Stimulated activated CD4-positive, alpha-beta T cell treated with anti-CD3 and anti-CD28 coated beads, Interleukin-1b, Interleukin-23, amount 100 ng/mL, for 48 hours (primary cell): ENCODE results near the gene TP63.

Source experiments
- DNase-seq: peaks from one replicate; pipeline ENCODE4 v3.0.0-alpha.2; 2020

The TP63 gene

DNA sequence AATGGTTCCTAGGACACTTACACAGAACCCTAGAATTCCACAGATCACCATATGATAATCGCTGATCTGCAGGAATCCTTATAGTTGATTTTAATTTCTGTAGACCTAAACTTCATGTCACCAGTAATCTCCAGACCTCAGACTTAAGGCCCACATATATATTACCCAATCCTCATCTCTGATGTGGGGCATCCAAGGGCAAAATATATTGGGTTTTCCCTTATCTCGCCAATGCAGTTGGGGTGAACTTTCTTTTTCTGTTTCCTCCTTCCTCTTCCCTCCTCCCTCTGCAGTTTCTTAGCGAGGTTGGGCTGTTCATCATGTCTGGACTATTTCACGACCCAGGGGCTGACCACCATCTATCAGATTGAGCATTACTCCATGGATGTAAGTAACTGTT is 259.3 kb downstream of the TP63 start:
- no peak for DNase-seq

DNA sequence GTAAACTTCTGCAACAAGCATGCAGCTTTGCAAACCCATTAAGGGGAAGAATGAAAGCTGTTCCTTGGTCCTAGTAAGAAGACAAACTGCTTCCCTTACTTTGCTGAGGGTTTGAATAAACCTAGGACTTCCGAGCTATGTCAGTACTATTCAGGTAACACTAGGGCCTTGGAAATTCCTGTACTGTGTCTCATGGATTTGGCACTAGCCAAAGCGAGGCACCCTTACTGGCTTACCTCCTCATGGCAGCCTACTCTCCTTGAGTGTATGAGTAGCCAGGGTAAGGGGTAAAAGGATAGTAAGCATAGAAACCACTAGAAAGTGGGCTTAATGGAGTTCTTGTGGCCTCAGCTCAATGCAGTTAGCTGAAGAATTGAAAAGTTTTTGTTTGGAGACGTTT is 265.3 kb downstream of the TP63 start:
- no peak for DNase-seq

DNA sequence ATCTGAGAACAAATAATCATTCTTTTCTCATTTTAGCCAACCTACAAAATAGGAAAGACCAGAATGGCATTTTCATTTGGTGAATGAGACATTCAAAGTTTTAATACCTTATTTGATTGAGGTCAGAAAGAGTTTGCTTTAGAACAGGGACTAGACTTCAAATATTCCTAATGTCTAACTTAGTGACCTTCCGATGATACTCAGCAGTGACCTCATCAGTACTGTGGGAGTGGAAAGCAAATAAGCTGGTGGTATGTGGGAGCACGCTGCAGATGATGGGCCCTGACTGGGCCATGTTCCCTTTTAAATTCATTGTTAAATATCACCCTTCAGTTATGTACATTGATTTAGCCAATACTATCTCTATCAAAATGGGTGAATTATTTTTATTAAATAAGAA is 266.2 kb downstream of the TP63 start:
- DNase-seq, result no peak

DNA sequence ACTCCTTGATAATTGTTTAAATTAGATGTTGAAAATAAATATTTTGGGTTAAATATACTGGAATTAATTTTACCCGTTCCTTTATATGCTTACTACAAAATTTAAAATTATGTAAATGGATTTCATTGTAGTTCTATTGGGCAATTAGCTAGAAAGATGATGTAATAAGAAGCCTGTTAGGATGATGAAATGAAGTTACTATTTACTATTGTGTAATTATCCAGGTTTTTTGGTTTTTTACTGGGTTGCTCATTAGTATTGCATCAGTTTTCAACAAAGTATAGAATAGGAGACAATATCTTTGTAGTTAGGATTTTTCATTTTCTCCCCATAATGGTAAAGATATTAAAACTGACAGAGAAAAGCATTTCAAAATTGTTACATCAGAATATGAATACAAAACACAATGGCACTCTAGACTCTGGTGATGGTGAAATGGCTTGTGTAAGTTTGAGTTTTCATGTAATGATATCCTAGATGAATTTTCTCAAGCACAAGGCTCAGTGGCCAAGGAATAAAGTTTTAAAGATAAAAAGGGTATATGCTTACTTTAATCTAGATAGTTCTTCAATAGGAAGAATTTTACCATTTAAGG is 267.5 kb downstream of the TP63 start:
- DNase-seq, result no peak

DNA sequence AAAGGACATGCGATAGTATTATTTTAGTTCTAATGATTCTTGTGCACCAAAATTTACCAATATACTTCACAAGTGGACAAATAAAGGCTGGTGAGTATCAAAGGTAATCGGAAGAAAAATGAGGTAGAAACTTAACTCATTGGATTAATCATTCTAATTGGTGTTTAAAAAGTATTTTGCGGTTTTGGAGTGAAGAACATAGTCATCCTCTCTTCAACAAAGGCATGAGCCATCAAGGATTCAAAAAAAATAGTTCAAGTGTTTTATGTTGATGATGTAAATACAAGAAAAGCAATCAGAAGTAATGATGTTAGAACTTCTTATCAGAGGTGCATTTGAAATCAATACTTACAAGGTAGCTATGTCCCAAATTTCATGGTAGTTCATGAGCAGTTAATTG is 268.0 kb downstream of the TP63 start:
- no peak for DNase-seq

DNA sequence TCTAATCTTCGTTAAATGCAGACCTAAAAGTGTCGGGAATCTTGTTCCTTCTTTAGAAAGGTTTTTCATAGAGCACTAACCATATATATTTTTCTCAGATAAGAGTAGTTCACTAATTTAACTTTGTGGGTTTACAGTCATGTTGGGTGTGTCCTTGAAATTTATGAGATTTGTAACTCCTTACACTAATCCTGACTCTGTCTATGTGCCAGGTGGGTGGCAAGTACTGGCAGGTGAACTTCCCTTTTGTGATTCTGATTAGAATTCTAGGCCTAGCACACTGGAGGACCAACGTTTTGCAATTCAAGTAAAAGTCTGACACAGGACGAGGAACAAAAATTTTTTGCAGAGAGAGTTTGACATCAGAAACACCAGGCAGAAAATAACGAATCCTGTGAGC is 269.4 kb downstream of the TP63 start:
- DNase-seq, result no peak

DNA sequence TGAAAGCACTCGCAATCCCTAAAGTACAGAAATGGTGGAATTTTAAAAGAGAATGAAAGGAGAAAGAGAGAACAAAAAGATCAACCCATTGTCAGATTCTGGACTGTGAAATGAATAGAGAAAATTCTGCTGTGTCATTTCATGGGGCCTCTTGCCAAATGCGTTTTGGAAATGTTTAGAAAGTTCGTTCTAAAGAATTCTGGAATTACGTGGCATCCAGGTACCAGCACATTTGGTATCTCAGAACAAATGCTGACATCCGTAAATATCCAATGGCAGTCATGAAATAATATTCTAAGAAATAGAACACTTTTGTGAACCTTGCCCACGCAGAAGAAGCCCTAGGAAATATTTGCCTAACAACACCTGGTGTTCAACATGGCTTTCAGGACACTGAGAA is 270.3 kb downstream of the TP63 start:
- DNase-seq, result no peak

DNA sequence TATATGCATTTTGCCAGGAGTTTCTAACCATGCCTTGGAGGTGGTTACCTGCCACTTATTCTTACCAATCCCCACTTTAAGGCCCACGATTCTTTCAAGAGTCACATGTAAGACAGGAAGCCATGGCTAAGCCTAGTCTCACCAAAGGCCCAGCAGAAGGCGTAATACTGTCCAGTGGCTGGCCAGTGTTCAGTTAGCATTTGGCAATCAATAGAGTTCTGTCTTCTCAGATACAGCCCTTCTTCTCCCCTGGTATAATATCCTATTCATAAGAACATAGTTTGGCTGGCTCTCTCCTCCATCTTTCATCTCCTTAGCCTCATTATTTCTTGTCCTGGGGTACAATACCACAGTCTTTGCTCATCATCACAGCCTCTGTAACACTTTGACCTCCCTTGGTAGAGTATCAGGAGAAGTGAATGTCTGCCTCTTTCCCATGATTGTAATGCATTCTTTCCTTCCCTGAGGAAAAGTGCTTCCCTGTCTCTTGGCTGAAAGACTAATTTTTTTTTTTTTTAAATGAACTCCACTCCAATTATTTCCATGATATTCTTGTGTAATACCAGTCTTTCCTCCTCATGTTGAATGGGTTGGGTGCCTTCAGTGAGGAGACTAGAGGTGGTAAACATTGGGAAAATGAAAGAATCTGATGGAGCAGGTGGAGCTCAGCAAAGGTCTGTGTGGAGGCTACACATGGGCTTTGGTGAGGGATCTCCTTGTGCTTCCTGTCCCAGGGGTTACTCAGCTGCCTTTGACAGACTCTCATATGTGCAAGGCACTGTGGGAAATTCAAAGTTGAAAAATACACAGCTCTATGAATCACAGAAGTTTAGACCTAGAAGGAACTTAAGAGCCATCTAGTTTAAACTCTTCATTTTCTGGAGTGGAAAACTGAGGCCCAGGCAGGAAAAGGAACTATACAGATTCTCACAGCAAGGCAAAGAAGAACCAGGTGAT is 271.3 kb downstream of the TP63 start:
- DNase-seq, result no peak

DNA sequence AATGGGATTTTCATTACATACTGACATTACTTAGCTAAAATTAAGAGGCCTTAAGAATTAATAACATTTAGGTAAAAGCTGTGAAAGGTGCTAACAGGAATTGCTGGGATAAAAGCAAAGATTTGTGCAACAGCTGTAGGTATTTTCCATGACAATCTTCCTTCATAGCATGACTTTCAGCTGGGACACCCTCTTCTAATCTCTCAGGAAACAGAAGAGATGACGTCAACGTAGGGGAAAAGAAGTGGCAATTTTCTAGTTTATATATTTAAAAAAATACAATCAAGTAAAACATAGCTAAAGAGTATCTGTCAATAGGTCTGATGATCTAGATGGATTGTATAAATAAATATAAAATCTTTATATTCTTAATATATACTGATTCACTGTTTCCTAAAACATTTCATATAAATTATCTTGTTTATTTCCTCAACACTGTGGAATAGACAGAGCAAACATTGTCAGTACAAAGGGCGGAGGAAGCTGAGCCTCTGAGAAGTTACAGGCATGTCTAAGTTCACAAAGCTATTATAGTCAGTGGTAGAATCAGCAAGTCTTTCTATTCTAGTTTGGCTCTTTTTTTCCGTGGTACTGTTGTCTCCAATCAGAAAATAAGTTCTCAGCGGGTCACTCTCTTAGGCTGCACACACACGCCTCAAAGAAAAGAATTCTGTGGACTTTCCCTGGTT is 272.5 kb downstream of the TP63 start:
- no peak for DNase-seq

DNA sequence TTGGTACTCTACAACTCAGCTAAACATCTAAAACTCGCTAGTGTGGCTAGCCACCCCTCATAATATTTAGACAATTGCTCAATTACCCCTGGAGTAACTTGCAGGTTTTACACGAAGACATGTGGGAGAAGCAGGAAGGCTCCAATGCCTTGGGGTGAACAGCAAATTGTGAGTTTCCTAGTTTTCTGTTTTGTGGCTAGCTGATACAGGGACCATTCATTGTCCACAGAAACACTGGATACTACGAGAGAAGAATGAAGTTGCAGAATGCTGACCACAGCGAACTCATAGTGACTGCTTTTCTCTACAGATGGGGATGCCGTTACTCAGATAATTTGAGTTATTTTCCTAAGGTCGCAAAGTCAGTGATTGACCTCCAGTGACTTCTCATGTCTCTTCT is 276.6 kb downstream of the TP63 start:
- DNase-seq, result no peak

DNA sequence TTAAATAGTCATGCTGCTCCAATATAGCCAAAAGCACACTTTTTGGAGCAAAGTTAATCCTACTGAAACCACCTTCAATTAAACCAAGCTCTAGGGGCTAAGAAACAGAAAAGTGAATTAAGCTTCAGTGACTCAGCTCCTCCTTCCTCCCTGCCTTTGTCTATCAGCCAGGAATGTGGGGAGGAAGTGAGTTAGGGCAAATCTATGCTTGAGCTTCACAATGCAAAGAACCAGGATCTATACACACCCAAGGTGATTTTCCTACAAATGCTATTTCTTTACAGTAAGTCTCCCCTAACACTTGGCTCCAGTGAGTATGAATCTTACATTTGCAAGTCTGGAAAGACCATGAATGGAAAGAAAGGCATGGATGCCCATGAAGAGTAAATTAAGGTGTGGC is 277.5 kb downstream of the TP63 start:
- no peak for DNase-seq

DNA sequence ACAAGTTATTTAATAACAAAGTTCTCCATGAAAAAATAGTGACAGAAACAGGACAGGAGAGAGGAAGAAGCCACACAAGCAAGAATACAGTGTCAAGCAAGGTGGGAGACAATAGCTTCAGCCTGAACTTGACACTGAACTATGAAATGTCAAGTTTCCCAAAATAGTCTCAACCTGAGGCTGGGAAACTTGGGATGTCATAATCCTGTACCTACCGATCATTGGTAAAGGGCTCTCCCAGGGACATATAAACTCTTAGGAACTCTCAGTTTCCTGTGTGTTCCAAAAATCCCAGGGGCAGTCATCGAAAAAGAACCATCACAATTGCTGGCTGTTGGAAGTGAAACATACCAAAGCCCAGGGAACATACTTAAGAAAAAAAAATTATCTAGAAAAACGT is 277.9 kb downstream of the TP63 start:
- DNase-seq, result no peak

DNA sequence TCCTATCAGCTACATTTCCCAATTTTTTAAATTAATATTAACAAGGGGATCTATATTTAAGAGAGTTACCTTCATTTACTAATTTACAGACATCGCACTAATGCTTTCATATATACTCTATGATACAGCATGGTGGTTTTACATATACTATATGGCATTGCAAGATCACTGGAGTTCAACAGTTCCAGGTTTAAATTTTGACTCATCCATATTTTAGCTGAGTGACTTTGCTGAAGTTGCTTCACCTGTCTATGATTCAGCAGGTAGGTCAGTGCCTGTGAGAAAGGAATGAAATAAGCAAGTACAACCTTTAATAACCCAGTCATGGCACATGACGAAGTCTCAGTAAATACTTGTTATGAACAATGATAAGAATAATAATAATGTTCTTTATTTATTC is 278.4 kb downstream of the TP63 start:
- DNase-seq, result no peak

DNA sequence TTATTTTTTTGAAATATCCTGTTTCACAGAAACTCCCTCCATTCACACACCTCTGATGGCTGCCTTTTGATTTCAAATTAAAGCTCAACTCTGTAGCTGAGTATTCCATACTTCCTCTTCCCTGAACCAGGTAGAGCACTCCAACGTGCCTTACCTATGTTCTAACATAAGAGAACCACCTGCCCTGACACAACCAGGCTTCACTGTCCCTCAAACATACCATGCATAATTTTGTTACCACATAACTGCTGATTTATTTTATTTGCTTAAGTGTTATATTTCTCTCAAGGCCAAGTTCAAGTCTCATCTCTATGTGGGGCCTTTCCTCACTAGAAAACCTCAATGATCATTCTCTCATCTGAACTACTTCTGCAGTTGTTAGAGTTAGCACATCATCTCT is 279.8 kb downstream of the TP63 start:
- DNase-seq, result no peak

DNA sequence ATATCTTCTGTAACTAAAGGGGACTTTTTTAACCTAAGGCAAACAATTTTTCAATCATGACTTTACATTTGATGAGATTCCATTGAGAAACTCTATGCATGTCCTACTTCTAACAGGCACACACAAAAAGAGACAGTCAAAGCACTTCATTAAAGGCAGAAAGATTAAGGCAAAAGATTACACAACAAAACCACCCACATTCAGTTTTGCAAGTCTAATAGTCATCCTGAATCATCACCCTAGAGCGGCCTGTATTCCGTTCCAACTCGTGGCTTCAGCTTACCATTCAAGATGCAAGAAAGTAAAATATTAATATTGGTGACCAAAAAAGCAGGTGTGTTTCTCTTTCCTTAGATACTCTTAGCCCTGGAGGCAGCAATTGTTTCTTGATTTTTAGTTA is 283.6 kb downstream of the TP63 start:
- DNase-seq, result peak; percentile 6

DNA sequence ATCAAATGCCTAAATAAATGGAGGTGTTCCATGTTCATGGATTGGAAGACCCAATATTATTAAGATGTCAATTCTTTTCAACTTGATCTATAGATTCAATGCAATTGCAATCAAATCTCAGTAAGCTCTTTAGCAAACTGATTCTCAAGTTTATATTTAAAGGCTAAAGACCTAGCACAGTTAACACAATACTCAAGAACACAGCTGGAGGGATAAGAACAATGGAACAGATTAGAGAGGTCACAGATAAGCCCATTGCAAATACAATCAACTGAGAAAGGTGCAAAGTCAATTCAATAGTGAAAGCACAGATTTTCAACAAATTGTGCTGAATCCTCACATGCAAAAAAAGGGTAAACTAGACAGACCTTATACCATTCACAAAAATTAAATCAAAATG is 290.6 kb downstream of the TP63 start:
- DNase-seq, result no peak

DNA sequence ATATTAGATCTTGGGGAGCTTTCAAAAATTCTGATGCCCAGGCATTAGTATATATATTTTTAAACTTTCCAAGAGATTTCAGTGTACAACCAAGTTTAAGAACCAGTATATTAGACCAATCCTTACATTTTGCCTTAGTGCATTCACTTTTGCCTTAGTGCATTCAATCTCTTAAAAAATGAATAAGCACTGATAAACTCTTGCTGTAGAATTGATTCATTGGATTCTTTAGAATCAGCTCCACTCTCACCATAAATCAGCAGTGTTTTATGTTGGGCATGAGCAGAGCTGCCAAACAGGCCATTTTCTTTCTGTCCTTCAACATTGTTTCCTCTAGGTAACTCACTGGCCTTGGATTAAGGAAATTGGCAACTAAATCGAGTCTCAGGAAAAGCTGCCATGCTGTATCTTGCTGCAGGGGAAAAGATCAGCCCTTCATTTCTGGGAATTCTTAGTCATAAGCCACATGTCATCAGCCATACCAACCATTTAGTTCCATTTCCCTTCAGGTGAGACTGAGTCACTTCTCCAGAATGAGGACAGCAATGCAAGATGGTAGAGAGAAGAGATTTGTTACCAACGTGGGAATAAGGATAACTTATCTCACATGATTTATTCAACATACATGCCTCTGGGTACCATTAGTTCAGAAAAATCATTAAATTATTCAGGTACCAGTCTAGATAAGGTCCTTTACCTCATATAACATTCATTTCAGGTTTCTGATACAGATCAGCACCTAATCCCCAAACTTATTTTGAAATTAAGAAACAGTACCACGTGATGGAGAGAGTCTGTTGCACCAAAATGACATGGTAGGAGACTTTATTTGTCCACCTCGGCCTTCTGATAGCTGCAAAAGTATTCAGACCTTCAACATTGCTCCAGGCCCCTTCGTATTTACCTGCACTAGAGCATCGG is 297.0 kb downstream of the TP63 start:
- DNase-seq, result no peak

DNA sequence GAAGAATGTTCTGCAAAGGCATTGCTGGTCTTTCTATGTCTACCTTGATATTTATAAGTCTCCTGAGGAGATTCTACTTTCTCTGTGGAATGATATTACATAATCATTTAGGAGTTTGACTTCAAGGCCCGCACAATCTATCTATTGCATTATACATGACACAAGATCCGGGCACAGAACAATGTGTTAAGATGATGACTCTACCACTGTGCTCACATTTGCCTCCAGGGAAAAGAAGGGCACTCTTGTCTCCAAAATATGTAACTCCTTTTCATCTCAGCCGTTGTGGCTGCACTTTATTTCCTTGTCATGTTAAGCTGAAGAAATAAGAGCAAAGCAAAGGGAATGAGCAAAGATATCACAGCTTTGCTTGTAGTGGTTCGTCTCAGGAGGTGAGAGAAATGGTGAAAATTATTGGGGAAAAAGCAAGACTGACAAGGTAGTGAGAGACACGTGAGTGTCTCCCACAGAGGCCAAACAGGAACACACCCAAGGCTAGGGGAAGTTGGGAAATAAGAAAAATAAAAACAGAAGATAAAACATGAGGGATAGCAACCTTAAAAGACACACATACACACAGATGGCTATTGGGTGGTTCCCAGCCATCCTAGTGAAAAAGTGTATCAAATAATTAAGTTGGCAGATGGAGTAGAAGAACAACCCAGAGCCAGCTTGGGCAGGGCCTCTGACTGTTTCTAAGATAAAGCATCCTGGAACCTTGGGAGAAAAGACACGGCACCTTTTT is 305.2 kb downstream of the TP63 start:
- no peak for DNase-seq

DNA sequence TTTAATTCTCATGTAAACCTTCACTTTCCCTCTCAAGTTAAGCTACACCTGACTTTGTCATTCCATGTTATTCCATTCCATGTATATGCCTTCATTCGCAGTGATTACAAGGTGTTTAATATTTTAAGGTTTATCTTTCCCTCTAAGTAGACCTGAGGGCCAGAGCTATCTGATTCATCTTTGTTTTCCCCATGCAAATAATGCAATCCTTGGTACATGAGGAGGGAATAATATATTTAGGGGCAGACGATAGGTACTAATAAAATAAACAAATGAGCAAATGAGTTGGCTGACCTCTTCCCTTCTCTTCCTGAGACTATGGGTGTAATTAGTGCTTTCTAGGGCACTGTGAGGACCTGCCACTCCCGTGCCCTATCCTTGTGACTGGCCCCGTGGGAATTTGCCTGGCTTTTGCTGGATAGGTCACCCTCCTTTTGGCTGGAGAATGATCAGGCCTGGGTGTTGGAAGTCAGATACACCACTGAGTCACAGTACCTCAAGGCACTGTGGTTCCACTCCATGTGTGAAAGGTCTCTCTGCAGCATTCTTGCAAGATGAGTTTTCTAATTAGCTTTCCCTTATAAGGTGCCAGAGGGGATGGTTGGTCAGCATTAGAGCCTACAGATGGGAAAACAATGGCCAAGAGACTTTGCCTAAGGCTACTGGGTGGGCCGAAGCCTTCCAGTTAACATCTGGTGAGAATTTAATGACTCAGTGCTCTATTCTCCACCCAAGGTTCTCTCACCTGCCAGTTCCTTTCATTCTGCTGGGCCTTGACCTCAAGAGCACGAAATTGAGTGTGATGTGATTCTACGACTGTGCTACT is 306.3 kb downstream of the TP63 start:
- no peak for DNase-seq

DNA sequence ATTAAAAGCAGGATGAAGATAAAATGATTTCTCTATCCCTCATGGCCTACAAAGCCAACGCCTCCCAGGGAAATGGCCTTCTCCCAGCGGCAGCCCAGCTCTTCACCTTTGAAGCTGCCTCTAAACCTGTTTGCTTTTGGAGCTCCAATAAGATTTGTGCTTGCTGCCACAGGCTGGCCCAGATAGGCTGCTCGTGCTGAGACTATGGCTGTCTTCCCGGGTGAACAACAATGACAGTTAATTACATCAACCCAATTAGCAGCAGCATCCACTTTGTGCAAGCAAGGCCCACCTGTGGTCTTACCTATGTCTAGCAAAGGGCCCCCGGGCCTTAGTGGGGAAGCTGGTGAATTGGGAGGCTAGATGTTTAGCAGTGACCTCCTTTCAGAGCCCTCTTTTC is 309.9 kb downstream of the TP63 start:
- DNase-seq, result no peak

DNA sequence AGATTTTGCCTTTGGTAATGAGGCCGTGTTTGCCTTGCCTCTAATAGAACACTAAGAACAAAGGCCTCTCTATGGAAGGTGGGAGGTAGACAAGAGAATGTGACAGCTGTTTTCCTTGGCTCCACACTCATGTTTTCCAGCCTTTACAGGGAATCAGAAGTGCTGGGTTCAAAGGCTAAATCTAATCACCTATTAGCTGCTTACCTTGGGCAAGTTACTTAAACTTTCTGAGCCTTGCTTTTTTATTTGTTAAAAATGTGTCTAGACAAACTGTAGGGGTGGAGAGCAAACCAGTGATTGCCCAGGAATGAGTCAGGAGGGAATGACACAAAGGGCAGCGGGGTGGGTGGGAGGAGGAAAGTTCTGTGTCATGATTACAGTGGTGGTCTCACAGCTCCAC is 310.5 kb downstream of the TP63 start:
- DNase-seq, result peak; percentile 9
